Fibroblast of lung (primary cell): ENCODE results near the gene TTC1.

ENCODE experiments used
- EZH2 ChIP-seq: IDR thresholded peaks from 2 replicates; pipeline ENCODE4 v1.5.1; 2012; ENCODE audit warnings: low read length, control low read depth, mild to moderate bottlenecking; ENCODE audit errors: missing control alignments
- TF ChIP-seq, protein P1 (sequence below), 2 donors: IDR thresholded peaks in 1 of 2; conservative IDR thresholded peaks in 1 of 2; 1 replicate in 1 of 2; 2 replicates in 1 of 2; pipeline ENCODE4 v1.5.1; 2011 to 2012; ENCODE audit warnings: low read length in 2 of 2, control low read depth in 1 of 2, inconsistent platforms in 1 of 2, low read depth in 1 of 2, mild to moderate bottlenecking in 1 of 2

DNA sequence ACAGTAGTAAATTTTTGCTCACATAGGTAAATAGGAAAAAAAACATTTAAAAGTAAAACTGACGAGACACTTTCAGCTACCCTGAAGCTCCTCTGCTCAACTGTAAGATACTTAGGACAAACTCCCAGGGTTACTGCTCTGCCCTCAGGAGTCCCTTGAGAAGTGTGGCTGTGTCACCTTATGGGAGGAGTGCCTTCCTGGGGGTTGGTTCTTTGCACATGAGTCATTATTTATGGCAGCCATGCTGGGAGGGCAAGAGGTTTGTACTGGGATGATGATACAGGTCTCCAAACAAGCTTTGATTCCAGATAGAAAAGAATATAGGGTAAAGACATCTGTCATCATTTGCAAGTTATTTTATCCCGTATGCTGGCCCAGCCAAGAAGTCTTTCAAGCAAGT is 45.9 kb downstream of the TTC1 start:
- TF ChIP-seq EZH2, result no peak
- TF ChIP-seq, protein P1, sequence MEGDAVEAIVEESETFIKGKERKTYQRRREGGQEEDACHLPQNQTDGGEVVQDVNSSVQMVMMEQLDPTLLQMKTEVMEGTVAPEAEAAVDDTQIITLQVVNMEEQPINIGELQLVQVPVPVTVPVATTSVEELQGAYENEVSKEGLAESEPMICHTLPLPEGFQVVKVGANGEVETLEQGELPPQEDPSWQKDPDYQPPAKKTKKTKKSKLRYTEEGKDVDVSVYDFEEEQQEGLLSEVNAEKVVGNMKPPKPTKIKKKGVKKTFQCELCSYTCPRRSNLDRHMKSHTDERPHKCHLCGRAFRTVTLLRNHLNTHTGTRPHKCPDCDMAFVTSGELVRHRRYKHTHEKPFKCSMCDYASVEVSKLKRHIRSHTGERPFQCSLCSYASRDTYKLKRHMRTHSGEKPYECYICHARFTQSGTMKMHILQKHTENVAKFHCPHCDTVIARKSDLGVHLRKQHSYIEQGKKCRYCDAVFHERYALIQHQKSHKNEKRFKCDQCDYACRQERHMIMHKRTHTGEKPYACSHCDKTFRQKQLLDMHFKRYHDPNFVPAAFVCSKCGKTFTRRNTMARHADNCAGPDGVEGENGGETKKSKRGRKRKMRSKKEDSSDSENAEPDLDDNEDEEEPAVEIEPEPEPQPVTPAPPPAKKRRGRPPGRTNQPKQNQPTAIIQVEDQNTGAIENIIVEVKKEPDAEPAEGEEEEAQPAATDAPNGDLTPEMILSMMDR (conservative IDR thresholded peaks at IDR 0.05 in 1 of 2, IDR thresholded peaks at IDR 0.05 in 1 of 2; ENCODE audit: low read depth in 1 of 2, low read length in 2 of 2), result no peak
